MM.1S (cell line): ENCODE results near the gene SLC18B1.
"Not testable (repeated sequence)": the region's sequence is repeated elsewhere in the genome, so short reads cannot be mapped to it uniquely, and the experiment has no call there.

Source experiments
- DNase-seq: peaks from one replicate; pipeline ENCODE4 v3.0.0-alpha.2; 2015
- H2AFZ ChIP-seq: fragments of 300-600 bp; sonication (generic); 2 replicates; pipeline ENCODE4 v1.6.0; 2016; ENCODE audit warnings: antibody characterized with exemption, low read length
- H3F3A ChIP-seq: fragments of 300-600 bp; sonication (generic); 2 replicates; pipeline ENCODE4 v1.6.1; 2016; ENCODE audit warnings: mild to moderate bottlenecking, antibody characterized with exemption, low read length, moderate library complexity, mixed read lengths; ENCODE audit not compliant: insufficient read depth
- H3K27ac ChIP-seq: fragments of 300-600 bp; sonication (generic); 2 replicates; pipeline ENCODE4 v1.5.1; 2016; ENCODE audit warnings: mild to moderate bottlenecking, low read length
- H3K27me3 ChIP-seq: fragments of 300-600 bp; sonication (generic); replicated peaks from 2 replicates; pipeline ENCODE4 v1.6.0; 2016; ENCODE audit warnings: low read length; ENCODE audit not compliant: insufficient read depth
- H3K36me3 ChIP-seq: fragments of 300-600 bp; sonication (generic); replicated peaks from 2 replicates; pipeline ENCODE4 v1.6.1; 2016; ENCODE audit warnings: mild to moderate bottlenecking, low read length, mixed read lengths; ENCODE audit not compliant: insufficient read depth
- H3K4me1 ChIP-seq: fragments of 300-600 bp; sonication (generic); 2 replicates; pipeline ENCODE4 v1.6.1; 2016; ENCODE audit warnings: low read length, mixed read lengths
- H3K4me2 ChIP-seq: fragments of 300-600 bp; sonication (generic); 2 replicates; pipeline ENCODE4 v1.6.0; 2016; ENCODE audit warnings: low read depth, low read length
- H3K4me3 ChIP-seq: fragments of 300-600 bp; sonication (generic); 2 replicates; pipeline ENCODE4 v1.5.1; 2016; ENCODE audit warnings: low read length, mixed read lengths
- H3K79me2 ChIP-seq: fragments of 300-600 bp; sonication (generic); 2 replicates; pipeline ENCODE4 v1.6.1; 2016; ENCODE audit warnings: mixed run types, low read length, mixed read lengths
- H3K9ac ChIP-seq: fragments of 300-600 bp; sonication (generic); 2 replicates; pipeline ENCODE4 v1.6.1; 2016; ENCODE audit warnings: low read length, mixed read lengths
- H3K9me2 ChIP-seq: fragments of 300-600 bp; sonication (generic); replicated peaks from 2 replicates; pipeline ENCODE4 v1.6.1; 2016; ENCODE audit warnings: mild to moderate bottlenecking, low read length, mixed read lengths; ENCODE audit not compliant: insufficient read depth
- H3K9me3 ChIP-seq: fragments of 300-600 bp; sonication (generic); replicated peaks from 2 replicates; pipeline ENCODE4 v1.6.1; 2016; ENCODE audit warnings: mild to moderate bottlenecking, low read length, mixed read lengths; ENCODE audit not compliant: insufficient read depth
- H4K20me1 ChIP-seq: fragments of 300-600 bp; sonication (generic); 2 replicates; pipeline ENCODE4 v1.6.1; 2016; ENCODE audit warnings: mild to moderate bottlenecking, low read length, moderate library complexity, mixed read lengths; ENCODE audit not compliant: insufficient read depth
- CTCF ChIP-seq: fragments of 300-600 bp; sonication (generic); IDR thresholded peaks from 2 replicates; pipeline ENCODE4 v1.5.1; 2016; ENCODE audit warnings: antibody characterized with exemption, low read length, mixed read lengths
- EZH2 ChIP-seq: fragments of 300-600 bp; sonication (generic); optimal IDR thresholded peaks from 2 replicates; pipeline ENCODE3; 2017; ENCODE audit warnings: low read depth, mild to moderate bottlenecking, antibody characterized with exemption, low read length, mixed read lengths
- EZH2phosphoT487 ChIP-seq: fragments of 300-600 bp; sonication (generic); IDR thresholded peaks from 2 replicates; pipeline ENCODE4 v1.6.1; 2018; ENCODE audit warnings: antibody characterized with exemption, low read length

Gene SLC18B1

GRCh38 chr6:132780770-132781371 lies 17.6 kb downstream of the SLC18B1 start:
- no peaks in the 10 kb centered on the region for H3K4me1 ChIP-seq
- H3K4me3 ChIP-seq, result no peak overlapping the region
- H4K20me1 ChIP-seq, result no peaks in the 10 kb centered on the region
- no peak overlapping the region for H2AFZ ChIP-seq
- H3K9me3 ChIP-seq, result no peaks in the 10 kb centered on the region
- H3K79me2 ChIP-seq, result no peaks in the 10 kb centered on the region
- TF ChIP-seq EZH2phosphoT487 (no peak), CTCF (peak; percentile 27)
- no peaks in the 10 kb centered on the region for H3K27me3 ChIP-seq
- peak; percentile 26 for DNase-seq
- H3F3A ChIP-seq, result no peaks in the 10 kb centered on the region
- H3K27ac ChIP-seq, result no peak overlapping the region
- H3K4me2 ChIP-seq, result no peak overlapping the region
- H3K9me2 ChIP-seq, result no peaks in the 10 kb centered on the region
- H3K36me3 ChIP-seq, result no peaks in the 10 kb centered on the region
- H3K9ac ChIP-seq, result no peak overlapping the region

GRCh38 chr6:132777881-132778280 lies 20.6 kb downstream of the SLC18B1 start:
- not testable (repeated sequence) for H3K9ac ChIP-seq, H3K4me2 ChIP-seq, DNase-seq, H3K4me3 ChIP-seq, H3K36me3 ChIP-seq, H4K20me1 ChIP-seq, H3F3A ChIP-seq, H3K9me2 ChIP-seq, H3K79me2 ChIP-seq, H3K27me3 ChIP-seq, H3K27ac ChIP-seq, H2AFZ ChIP-seq, H3K9me3 ChIP-seq, H3K4me1 ChIP-seq

- H3K4me2 ChIP-seq, result no peak overlapping the region
Observed at GRCh38 chr6:132768051-132768517, 30.4 kb downstream of the SLC18B1 start.

More at GRCh38 chr6:132768051-132768517, 30.4 kb downstream of the SLC18B1 start:
- H3K4me1 ChIP-seq, result no peaks in the 10 kb centered on the region
- H3K4me3 ChIP-seq, result no peak overlapping the region
- H3K27ac ChIP-seq, result no peak overlapping the region
- H3F3A ChIP-seq, result no peaks in the 10 kb centered on the region
- H3K9me2 ChIP-seq, result no peaks in the 10 kb centered on the region
- TF ChIP-seq EZH2phosphoT487, result no peak
- TF ChIP-seq CTCF, result peak; percentile 26
- TF ChIP-seq EZH2, result no peak
- no peak overlapping the region for H2AFZ ChIP-seq
- H3K79me2 ChIP-seq, result no peaks in the 10 kb centered on the region
- DNase-seq, result no peak
- no peaks in the 10 kb centered on the region for H3K27me3 ChIP-seq
- no peaks in the 10 kb centered on the region for H3K36me3 ChIP-seq
- H3K9ac ChIP-seq, result no peak overlapping the region
- H3K9me3 ChIP-seq, result no peaks in the 10 kb centered on the region
- no peaks in the 10 kb centered on the region for H4K20me1 ChIP-seq
